ENCODE measurements around the gene KANSL1L.

The KANSL1L gene

GRCh38 chr2:210086292-210086691 is 84.9 kb downstream of the KANSL1L start:
- H3K9me3 ChIP-seq, result no peaks in the 10 kb centered on the region
- no peak for DNase-seq

DNA sequence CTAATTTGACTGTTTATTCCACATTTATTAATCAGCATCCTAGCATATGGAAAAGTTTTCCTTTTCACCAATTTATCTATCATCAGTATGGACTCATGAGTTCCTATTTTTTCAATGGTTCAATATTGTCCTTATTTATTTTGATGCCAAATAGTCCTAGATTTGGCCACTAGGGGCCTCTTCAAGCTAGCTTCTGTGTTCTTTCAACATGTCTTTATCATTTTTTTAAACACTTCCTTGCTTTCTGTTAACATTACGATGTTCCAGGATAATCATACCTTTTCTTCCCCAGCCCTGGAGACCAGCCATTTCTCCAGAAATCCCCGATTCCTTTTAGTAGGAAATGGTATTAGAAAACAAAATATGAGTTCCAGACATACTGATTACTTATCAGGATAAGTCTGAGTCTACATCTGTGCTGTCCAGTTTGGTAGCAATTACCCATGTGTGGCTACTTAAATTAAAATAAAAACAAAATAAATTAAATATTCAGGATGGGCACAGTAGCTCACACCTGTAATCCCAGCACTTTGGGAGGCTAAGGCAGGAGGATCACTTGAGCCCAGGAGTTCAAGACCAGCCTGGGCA is 98.2 kb downstream of the KANSL1L start:
- no peaks in the 10 kb centered on the region for H3K36me3 ChIP-seq
- no peak overlapping the region for H3K4me3 ChIP-seq (ENCODE audit: low read depth, low read length)
- no peaks in the 10 kb centered on the region for H3K9me3 ChIP-seq
- H3K4me1 ChIP-seq, result no peaks in the 10 kb centered on the region
- peak; percentile 14 for DNase-seq
- peak; percentile 71 for TF ChIP-seq CTCF (IDR thresholded peaks at IDR 0.05; ENCODE audit: low read depth, low read length)
- H3K27me3 ChIP-seq, result no peaks in the 10 kb centered on the region

More at GRCh38 chr2:210086292-210086691, 84.9 kb downstream of the KANSL1L start:
- H3K36me3 ChIP-seq, result no peaks in the 10 kb centered on the region
- no peaks in the 10 kb centered on the region for H3K27me3 ChIP-seq
- H3K4me1 ChIP-seq, result no peaks in the 10 kb centered on the region
- no peak overlapping the region for H3K4me3 ChIP-seq (ENCODE audit: low read depth, low read length)
- TF ChIP-seq CTCF (IDR thresholded peaks at IDR 0.05; ENCODE audit: low read depth, low read length), result no peak

GRCh38 chr2:210072493-210072892 is 98.7 kb downstream of the KANSL1L start:
- no peak for DNase-seq
- Histone ChIP-seq H3K27me3 (no peaks in the 10 kb centered on the region), H3K4me3 (ENCODE audit: low read depth, low read length) (no peak overlapping the region), H3K36me3 (no peaks in the 10 kb centered on the region), H3K4me1 (no peaks in the 10 kb centered on the region), H3K9me3 (no peaks in the 10 kb centered on the region)
- TF ChIP-seq CTCF (IDR thresholded peaks at IDR 0.05; ENCODE audit: low read depth, low read length), result no peak

DNA sequence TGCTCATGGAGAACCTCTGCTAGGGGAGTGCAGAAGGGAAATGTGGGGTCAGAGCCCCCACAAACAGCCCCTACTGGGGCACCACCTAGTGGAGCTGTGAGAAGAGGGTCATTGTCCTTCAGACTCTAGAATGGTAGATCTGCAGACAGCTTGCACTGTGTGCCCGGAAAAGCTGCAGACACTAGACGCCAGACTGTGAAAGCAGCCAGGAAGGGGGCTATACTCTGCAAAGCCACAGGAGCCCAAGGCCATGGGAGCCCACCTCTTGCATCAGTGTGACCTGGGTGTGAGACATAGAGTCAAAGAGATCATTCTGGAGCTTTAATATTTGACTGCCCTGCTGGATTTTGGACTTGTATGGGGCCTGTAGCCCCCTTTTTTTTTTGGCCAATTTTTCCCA is 107.9 kb downstream of the KANSL1L start:
- Histone ChIP-seq H3K4me1 (no peaks in the 10 kb centered on the region), H3K4me3 (ENCODE audit: low read depth, low read length) (no peak overlapping the region), H3K9me3 (no peaks in the 10 kb centered on the region), H3K36me3 (no peaks in the 10 kb centered on the region), H3K27me3 (no peaks in the 10 kb centered on the region)
- DNase-seq, result no peak
- no peak for TF ChIP-seq CTCF (IDR thresholded peaks at IDR 0.05; ENCODE audit: low read depth, low read length)

GRCh38 chr2:210055825-210056224 is 115.4 kb downstream of the KANSL1L start:
- Histone ChIP-seq H3K4me1 (no peaks in the 10 kb centered on the region), H3K36me3 (no peaks in the 10 kb centered on the region), H3K27me3 (no peaks in the 10 kb centered on the region), H3K9me3 (no peaks in the 10 kb centered on the region), H3K4me3 (ENCODE audit: low read depth, low read length) (no peak overlapping the region)
- no peak for DNase-seq
- no peak for TF ChIP-seq CTCF (IDR thresholded peaks at IDR 0.05; ENCODE audit: low read depth, low read length)

DNA sequence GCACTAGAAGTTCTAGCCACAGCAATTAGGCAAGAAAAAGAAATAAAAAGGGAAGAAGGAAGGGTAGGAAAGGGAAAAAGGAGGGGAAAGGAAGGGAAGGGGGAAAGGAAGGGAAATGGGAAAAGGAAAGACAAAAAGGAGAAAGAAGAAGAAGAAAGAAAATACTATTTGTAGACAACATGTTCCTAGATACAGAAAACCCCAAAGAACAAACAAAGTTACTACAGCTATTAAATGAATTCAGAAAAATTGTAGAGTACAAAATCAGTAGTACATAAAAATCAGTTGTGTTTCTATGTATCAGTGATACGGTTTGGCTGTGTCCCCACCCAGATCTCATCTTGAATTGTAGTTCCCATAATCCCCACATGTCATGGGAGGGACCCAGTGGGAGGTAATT is 116.5 kb downstream of the KANSL1L start:
- TF ChIP-seq CTCF (IDR thresholded peaks at IDR 0.05; ENCODE audit: low read depth, low read length), result no peak
- H3K27me3 ChIP-seq, result no peaks in the 10 kb centered on the region
- H3K9me3 ChIP-seq, result no peaks in the 10 kb centered on the region
- no peaks in the 10 kb centered on the region for H3K4me1 ChIP-seq
- H3K36me3 ChIP-seq, result no peaks in the 10 kb centered on the region
- DNase-seq, result no peak
- no peak overlapping the region for H3K4me3 ChIP-seq (ENCODE audit: low read depth, low read length)
